ENCODE data around the gene FARP1. TPM values are rescaled to one million over a fixed set of nuclear protein-coding genes. Genes with fewer than 3 reads are reported as not detected.

The FARP1 gene
- total and polyA plus RNA-seq, 2 of the 13 experiments (the other 11 are each of a cell fraction or from before 2014, with no cell fraction given) = 70.6 to 126 TPM

DNA sequence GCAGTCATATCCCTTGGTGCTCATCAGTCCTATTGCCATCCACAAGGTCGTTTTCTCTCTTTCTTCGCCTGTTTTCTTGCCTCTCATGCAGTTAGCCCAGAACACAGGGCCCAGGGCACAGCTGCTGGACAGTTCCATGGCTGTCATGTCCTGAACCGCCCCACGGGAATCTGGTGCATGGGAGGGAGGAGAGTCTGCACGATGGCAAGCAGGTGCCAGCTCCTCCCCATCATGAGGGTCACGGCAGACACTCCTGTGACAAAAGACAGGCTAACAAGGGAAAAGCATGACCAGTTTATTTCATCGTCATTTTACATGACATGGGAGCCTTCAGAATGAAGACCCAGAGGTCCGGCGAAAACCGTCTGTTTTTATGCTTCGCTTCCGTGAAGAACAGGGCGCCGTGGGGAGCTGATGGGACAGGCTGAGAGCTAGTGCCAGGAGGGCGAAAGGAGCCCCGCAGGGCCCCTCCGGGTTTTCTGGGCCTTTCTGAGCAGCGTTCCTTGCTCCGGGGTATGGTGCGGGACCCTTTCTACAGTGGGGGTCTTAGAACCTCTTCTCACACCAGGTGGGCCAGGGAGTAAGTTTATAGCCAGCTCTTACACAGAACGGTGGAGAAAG lies 298.3 kb downstream of the FARP1 start:
- H3K79me2 ChIP-seq (ENCODE audit: insufficient read depth, low read length) = no peaks in the 10 kb centered on the region
- H3K27me3 ChIP-seq (ENCODE audit: control insufficient read depth in 1 of 2, insufficient read depth in 2 of 2, low read length in 2 of 2) = no peaks in the 10 kb centered on the region
- DNase-seq (ENCODE audit: low spot score) (no peak), FAIRE-seq (no peak), ATAC-seq (no peak)
- H3K4me2 ChIP-seq (ENCODE audit: low read depth, low read length) = no peak overlapping the region
- no peak overlapping the region for H3K9ac ChIP-seq (ENCODE audit: insufficient read depth, low read depth, low read length)
- H3K27ac ChIP-seq (ENCODE audit: extremely low read length, insufficient read depth, low read length) = no peak overlapping the region
- no peaks in the 10 kb centered on the region for H3K9me3 ChIP-seq (ENCODE audit: low read length)
- ChIA-PET POLR2A (no interaction called here), CTCF (ENCODE audit: low intra/inter-chr PET ratio, low total read pairs) (no interaction called here)
- in situ Hi-C loops (cut with HindIII; ENCODE audit: extremely low pct_ligation_motif_present, low pct_unique_long_range_greater_than_20kb) (loop anchor here (10.0 to 25.0 kb wide), 2 partner anchors 214 to 579 kb away; no protein-coding TSS in a partner anchor), intact Hi-C loops (cut with micrococcal nuclease; ENCODE audit: unreplicated experiment) (no loop called here)
- H4K20me1 ChIP-seq (ENCODE audit: insufficient read depth, low read length) = peaks cover 14% of the 10 kb centered on the region
- H2AFZ ChIP-seq (ENCODE audit: low read length) = no peak overlapping the region
- no TSS peak for BruUV-seq (replicated peaks)
- WGBS (ENCODE audit: low lambda C conversion rate) = 97% methylated on average over 21 of the region's 21 CpGs
- H3K4me3 ChIP-seq (replicated peaks in 1 of 3; ENCODE audit: insufficient read depth in 1 of 3, low read depth in 2 of 3, low read length in 3 of 3) = no peak overlapping the region
- no peak for TF ChIP-seq U2AF1 (optimal IDR thresholded peaks at IDR 0.05; ENCODE audit: low read depth, low read length)
- TF ChIP-seq KAT8 (CRISPR knock-in tag; IDR thresholded peaks at IDR 0.05) = no peak
- TF ChIP-seq POLR2A (IDR thresholded peaks at IDR 0.05; ENCODE audit: insufficient read depth in 1 of 2, low read depth in 2 of 2, low read length in 2 of 2) = 0 out of 4 replicates have a peak, but pooled peaks of 1 of the 2 experiments have one; percentile 21
- H3K4me1 ChIP-seq (ENCODE audit: insufficient read depth, low read length) = no peaks in the 10 kb centered on the region
- H3K36me3 ChIP-seq (replicated peaks in 1 of 2; ENCODE audit: control insufficient read depth in 1 of 2, insufficient read depth in 2 of 2, low read length in 2 of 2) = peaks cover 45 to 80% of the 10 kb centered on the region in 2 experiments

DNA sequence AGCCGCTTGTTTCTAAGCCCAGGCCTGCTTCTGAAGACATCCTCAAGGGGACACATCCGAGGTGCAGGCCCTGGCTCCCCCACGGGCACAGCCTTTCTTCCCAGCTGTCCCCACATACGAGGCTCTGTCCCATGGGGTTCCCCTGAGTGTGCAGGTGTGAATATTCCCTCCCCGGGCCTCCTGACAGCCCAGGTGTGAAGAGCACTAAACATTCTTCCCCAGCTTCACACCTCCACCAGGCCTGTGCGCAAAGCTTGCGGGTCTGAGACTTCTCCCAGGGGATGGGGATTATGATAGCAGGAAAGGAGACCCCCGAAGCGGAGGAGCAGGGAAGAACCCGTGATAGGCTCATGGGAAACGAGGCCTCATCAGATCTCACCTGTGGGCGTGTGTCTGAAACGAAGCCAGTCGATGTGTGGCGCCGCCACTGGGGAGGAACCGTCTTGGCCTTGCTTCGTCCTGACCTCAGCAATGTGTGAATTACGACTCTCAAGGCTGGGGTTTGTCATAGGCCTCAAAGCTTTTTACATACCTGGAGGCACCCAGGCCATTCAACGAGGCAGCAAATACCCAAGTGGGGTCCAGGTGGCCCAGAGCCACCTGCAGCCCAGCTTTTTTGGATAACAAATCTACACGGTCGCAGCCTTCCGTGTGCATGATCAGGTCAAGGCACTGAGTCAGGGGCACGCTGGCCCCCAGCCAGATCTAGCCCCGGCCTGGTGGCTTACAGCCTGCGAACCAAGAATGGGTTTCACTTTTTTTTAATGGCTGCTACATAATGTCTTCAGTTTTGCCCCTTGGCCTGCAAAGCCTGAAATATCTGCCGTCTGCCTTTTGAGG lies 299.7 kb downstream of the FARP1 start:
- ATAC-seq (no peak), FAIRE-seq (no peak), DNase-seq (ENCODE audit: low spot score) (no peak)
- no peaks in the 10 kb centered on the region for H3K79me2 ChIP-seq (ENCODE audit: insufficient read depth, low read length)
- ChIA-PET CTCF (ENCODE audit: low intra/inter-chr PET ratio, low total read pairs) (interaction anchor here (0.7 kb wide), 1 partner anchor 17 kb away, joined by 3 read pairs; no protein-coding TSS in a partner anchor), POLR2A (no interaction called here)
- WGBS (ENCODE audit: low lambda C conversion rate) = 93% methylated on average over 27 of the region's 27 CpGs
- H3K27me3 ChIP-seq (ENCODE audit: control insufficient read depth in 1 of 2, insufficient read depth in 2 of 2, low read length in 2 of 2) = no peaks in the 10 kb centered on the region
- H3K4me3 ChIP-seq (replicated peaks in 1 of 3; ENCODE audit: insufficient read depth in 1 of 3, low read depth in 2 of 3, low read length in 3 of 3) = no peak overlapping the region
- no peak overlapping the region for H2AFZ ChIP-seq (ENCODE audit: low read length)
- BruUV-seq (replicated peaks) = no TSS peak
- no peak overlapping the region for H3K27ac ChIP-seq (ENCODE audit: extremely low read length, insufficient read depth, low read length)
- H3K9me3 ChIP-seq (ENCODE audit: low read length) = no peaks in the 10 kb centered on the region
- H3K4me2 ChIP-seq (ENCODE audit: low read depth, low read length) = no peak overlapping the region
- no peak overlapping the region for H3K9ac ChIP-seq (ENCODE audit: insufficient read depth, low read depth, low read length)
- peaks cover 15% of the 10 kb centered on the region for H4K20me1 ChIP-seq (ENCODE audit: insufficient read depth, low read length)
- in situ Hi-C loops (cut with HindIII; ENCODE audit: extremely low pct_ligation_motif_present, low pct_unique_long_range_greater_than_20kb) = loop anchor here (10.0 to 25.0 kb wide), 2 partner anchors 212 to 580 kb away; no protein-coding TSS in a partner anchor
- intact Hi-C loops (cut with micrococcal nuclease; ENCODE audit: unreplicated experiment) = no loop called here
- H3K36me3 ChIP-seq (replicated peaks in 1 of 2; ENCODE audit: control insufficient read depth in 1 of 2, insufficient read depth in 2 of 2, low read length in 2 of 2) = peaks cover 48 to 80% of the 10 kb centered on the region in 2 experiments
- no peaks in the 10 kb centered on the region for H3K4me1 ChIP-seq (ENCODE audit: insufficient read depth, low read length)
- TF ChIP-seq HDAC1 (CRISPR knock-in tag; IDR thresholded peaks at IDR 0.05) (no peak), TOPORS (CRISPR knock-in tag; IDR thresholded peaks at IDR 0.05) (no peak), LCORL (IDR thresholded peaks at IDR 0.05) (no peak), LCORL (CRISPR knock-in tag; IDR thresholded peaks at IDR 0.05) (no peak), CBX2 (IDR thresholded peaks at IDR 0.05; ENCODE audit: low read depth, low read length) (no peak), CBX2 (CRISPR knock-in tag; IDR thresholded peaks at IDR 0.05; ENCODE audit: low read depth) (no peak), ZNF556 (CRISPR knock-in tag; IDR thresholded peaks at IDR 0.05; ENCODE audit: borderline replicate concordance) (no peak), ZNF264 (CRISPR knock-in tag; IDR thresholded peaks at IDR 0.05) (no peak), SRSF9 (IDR thresholded peaks at IDR 0.05; ENCODE audit: borderline replicate concordance, insufficient read depth, low read depth, low read length, poor library complexity, severe bottlenecking) (no peak), HMG20B (CRISPR knock-in tag; conservative IDR thresholded peaks at IDR 0.05) (no peak), POLR2AphosphoS5 (IDR thresholded peaks at IDR 0.05; ENCODE audit: low read depth, low read length) (0 out of 2 replicates have a peak, but pooled peaks have one; percentile 15), ZC3H13 (CRISPR knock-in tag; IDR thresholded peaks at IDR 0.05) (0 out of 2 replicates have a peak, but pooled peaks have one; percentile 15), RBM22 (optimal IDR thresholded peaks at IDR 0.05; ENCODE audit: low read length) (peak; percentile 36)
- TF ChIP-seq, protein P1, sequence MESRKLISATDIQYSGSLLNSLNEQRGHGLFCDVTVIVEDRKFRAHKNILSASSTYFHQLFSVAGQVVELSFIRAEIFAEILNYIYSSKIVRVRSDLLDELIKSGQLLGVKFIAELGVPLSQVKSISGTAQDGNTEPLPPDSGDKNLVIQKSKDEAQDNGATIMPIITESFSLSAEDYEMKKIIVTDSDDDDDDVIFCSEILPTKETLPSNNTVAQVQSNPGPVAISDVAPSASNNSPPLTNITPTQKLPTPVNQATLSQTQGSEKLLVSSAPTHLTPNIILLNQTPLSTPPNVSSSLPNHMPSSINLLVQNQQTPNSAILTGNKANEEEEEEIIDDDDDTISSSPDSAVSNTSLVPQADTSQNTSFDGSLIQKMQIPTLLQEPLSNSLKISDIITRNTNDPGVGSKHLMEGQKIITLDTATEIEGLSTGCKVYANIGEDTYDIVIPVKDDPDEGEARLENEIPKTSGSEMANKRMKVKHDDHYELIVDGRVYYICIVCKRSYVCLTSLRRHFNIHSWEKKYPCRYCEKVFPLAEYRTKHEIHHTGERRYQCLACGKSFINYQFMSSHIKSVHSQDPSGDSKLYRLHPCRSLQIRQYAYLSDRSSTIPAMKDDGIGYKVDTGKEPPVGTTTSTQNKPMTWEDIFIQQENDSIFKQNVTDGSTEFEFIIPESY (CRISPR knock-in tag; IDR thresholded peaks at IDR 0.05) = peak; percentile 47; the same call in 1 of the 2 replicates

All from HepG2 (cell line).